GM12872 (cell line): ENCODE data around the gene SUN1.

Experiments used
- CTCF ChIP-seq: IDR thresholded peaks from 3 replicates; pipeline ENCODE4 v1.5.1; 2011; ENCODE audit warnings: low read depth, mild to moderate bottlenecking, low read length, moderate library complexity; ENCODE audit not compliant: insufficient read depth

SUN1 gene

DNA sequence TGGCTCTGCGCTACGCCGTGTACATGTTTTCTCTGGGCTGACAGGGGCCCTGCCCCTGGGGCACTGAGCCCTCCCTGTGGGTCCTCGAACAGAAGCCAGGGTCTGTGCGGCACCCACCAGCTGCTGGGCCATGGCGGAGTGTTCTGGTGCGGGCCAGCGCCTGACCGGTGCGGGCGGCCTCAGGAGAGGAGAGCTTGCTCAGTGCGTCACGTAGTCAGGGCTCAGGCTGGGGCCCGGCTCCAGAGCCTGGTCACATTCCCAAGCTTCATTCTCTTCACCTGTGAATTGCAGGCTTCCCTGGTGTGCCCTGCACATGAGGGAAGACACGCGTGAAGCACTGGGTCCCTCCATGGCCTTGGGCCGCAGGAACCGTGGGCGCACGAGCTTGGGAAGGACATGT is 59.5 kb downstream of the SUN1 start:
- no peak for TF ChIP-seq CTCF

DNA sequence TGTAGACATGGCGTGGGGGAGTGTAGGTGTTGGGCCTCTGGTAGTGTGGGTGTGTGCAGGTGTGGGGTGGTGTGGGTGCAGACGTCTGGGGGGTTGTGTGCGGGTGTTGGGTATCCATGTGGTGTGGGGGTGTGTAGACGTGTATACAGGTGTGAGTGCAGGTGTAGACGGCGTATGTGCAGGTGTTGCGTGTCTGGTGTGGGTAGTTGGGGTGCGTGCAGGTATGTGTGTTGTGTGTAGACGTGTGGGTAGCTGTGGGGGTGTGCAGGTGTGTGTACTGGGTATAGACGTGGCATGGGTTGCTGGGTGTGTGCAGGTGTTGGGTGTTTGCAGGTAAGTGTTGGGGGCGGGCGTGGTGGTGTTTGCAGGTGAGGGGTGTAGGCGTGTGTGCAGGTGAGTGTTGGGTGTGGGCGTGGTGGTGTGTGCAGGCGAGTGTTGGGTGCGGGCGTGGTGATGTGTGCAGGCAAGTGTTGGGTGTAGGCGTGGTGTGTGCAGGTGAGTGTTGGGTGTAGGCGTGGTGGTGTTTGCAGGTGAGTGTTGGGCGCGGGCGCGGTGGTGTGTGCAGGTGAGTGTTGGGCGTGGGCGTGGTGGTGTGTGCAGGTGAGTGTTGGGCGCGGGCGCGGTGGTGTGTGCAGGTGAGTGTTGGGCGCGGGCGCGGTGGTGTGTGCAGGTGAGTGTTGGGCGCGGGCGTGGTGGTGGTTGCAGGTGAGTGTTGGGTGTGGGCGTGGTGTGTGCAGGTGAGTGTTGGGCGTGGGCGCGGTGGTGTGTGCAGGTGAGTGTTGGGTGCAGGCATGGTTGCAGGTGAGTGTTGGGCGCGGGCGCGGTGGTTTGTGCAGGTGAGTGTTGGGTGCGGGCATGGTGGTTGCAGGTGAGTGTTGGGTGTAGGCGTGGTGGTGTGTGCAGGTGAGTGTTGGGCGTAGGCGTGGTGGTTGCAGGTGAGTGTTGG is 60.6 kb downstream of the SUN1 start:
- TF ChIP-seq CTCF, result no peak

GRCh38 chr7:893686-894085 is 61.4 kb downstream of the SUN1 start:
- no peak for TF ChIP-seq CTCF

GRCh38 chr7:894164-894867 is 62.0 kb downstream of the SUN1 start:
- TF ChIP-seq CTCF, result no peak

- TF ChIP-seq CTCF, result no peak
These were observed 62.7 kb downstream of the SUN1 start for GRCh38 chr7:894927-895450.

DNA sequence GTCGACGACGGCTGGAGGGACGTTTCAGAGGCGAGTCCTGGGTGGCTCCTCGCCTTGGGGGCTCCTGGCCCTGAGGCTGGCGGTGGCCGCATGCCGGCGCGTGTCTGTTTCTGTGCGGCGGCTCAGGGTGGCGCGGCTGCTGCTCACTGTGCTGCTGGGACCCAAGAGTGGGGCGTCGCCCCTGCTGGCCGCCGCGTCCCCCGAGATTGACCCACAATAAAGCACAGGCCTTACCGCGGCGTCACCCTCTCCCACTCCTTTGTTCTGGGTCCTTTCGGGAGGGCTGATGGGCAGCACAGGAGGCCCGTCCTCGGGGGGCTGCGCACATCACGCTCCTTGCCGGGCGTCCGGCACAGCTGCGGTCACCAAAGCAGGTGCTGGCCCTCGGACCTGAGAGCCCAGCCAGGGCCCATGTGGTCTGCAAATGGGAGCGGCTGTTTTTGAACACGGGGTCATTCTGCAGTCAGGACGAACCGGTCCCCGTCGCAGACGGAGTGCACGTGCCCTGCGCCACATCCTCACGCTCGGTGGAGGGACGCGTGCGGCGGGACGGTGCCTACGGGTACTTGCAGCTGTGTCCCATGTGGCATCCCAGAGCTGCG is 63.3 kb downstream of the SUN1 start:
- no peak for TF ChIP-seq CTCF
